ENCODE results near the gene MFSD11.

Gene MFSD11

GRCh38 chr17:76732734-76733617, 4.9 kb upstream of the MFSD11 start:
- H3K9me3 Mint-ChIP-seq, result no peaks in the 10 kb centered on the region
- H3K36me3 Mint-ChIP-seq (ENCODE audit: low read depth), result peaks cover 59% of the 10 kb centered on the region
- H3K27ac Mint-ChIP-seq, result peak overlapping the region; percentile 87
- no peak for DNase-seq
- TF ChIP-seq CTCF (IDR thresholded peaks at IDR 0.05), result no peak
- peak overlapping the region; percentile 99 for H3K4me3 Mint-ChIP-seq
- peaks cover 41% of the 10 kb centered on the region for H3K4me1 Mint-ChIP-seq
- H3K27me3 Mint-ChIP-seq (ENCODE audit: low read depth, poor library complexity), result peaks cover 3% of the 10 kb centered on the region

GRCh38 chr17:76733618-76733957, 4.3 kb upstream of the MFSD11 start:
- Mint-ChIP-seq H3K4me3 (peak overlapping the region; percentile 99), H3K27ac (peak overlapping the region; percentile 87), H3K9me3 (no peaks in the 10 kb centered on the region), H3K27me3 (ENCODE audit: low read depth, poor library complexity) (peaks cover 3% of the 10 kb centered on the region), H3K4me1 (peaks cover 45% of the 10 kb centered on the region), H3K36me3 (ENCODE audit: low read depth) (peaks cover 59% of the 10 kb centered on the region)
- no peak for DNase-seq
- TF ChIP-seq CTCF (IDR thresholded peaks at IDR 0.05), result no peak

GRCh38 chr17:76734080-76734840, 3.7 kb upstream of the MFSD11 start:
- H3K4me1 Mint-ChIP-seq, result peaks cover 49% of the 10 kb centered on the region
- no peaks in the 10 kb centered on the region for H3K9me3 Mint-ChIP-seq
- H3K4me3 Mint-ChIP-seq, result peak overlapping the region; percentile 99
- H3K27ac Mint-ChIP-seq, result peak overlapping the region; percentile 87
- no peak for TF ChIP-seq CTCF (IDR thresholded peaks at IDR 0.05)
- no peak for DNase-seq
- peaks cover 58% of the 10 kb centered on the region for H3K36me3 Mint-ChIP-seq (ENCODE audit: low read depth)
- peaks cover 3% of the 10 kb centered on the region for H3K27me3 Mint-ChIP-seq (ENCODE audit: low read depth, poor library complexity)

- no peak for DNase-seq
- peaks cover 3% of the 10 kb centered on the region for H3K27me3 Mint-ChIP-seq (ENCODE audit: low read depth, poor library complexity)
- no peaks in the 10 kb centered on the region for H3K9me3 Mint-ChIP-seq
- H3K4me3 Mint-ChIP-seq, result peak overlapping the region; percentile 99
- peak overlapping the region; percentile 98 for H3K27ac Mint-ChIP-seq
- peaks cover 51% of the 10 kb centered on the region for H3K36me3 Mint-ChIP-seq (ENCODE audit: low read depth)
- no peak for TF ChIP-seq CTCF (IDR thresholded peaks at IDR 0.05)
- peaks cover 51% of the 10 kb centered on the region for H3K4me1 Mint-ChIP-seq
Measured at GRCh38 chr17:76735006-76735405, 2.9 kb upstream of the MFSD11 start.

- no peak for TF ChIP-seq CTCF (IDR thresholded peaks at IDR 0.05)
- H3K36me3 Mint-ChIP-seq (ENCODE audit: low read depth), result peaks cover 47% of the 10 kb centered on the region
- H3K9me3 Mint-ChIP-seq, result no peaks in the 10 kb centered on the region
- peak overlapping the region; percentile 99 for H3K4me3 Mint-ChIP-seq
- H3K4me1 Mint-ChIP-seq, result peaks cover 58% of the 10 kb centered on the region
- H3K27ac Mint-ChIP-seq, result peak overlapping the region; percentile 99
- peaks cover 3% of the 10 kb centered on the region for H3K27me3 Mint-ChIP-seq (ENCODE audit: low read depth, poor library complexity)
- no peak for DNase-seq
Measured at GRCh38 chr17:76735586-76736348, 2.2 kb upstream of the MFSD11 start.

Data from nephron progenitor cell (in vitro differentiated cells).